Loucy (cell line): ENCODE data around the gene WASHC1.
"Not testable (repeated sequence)": the region's sequence is repeated elsewhere in the genome, so short reads cannot be mapped to it uniquely, and the experiment has no call there.

Source experiments
- CTCF ChIP-seq: fragments of 200-600 bp; sonication (generic); conservative IDR thresholded peaks from 2 replicates; pipeline ENCODE4 v1.5.1; 2014; ENCODE audit warnings: mild to moderate bottlenecking, antibody characterized with exemption, low read length
- EZH2phosphoT487 ChIP-seq: fragments of 200-600 bp; IDR thresholded peaks from 2 replicates; pipeline ENCODE4 v1.6.1; 2018; ENCODE audit warnings: antibody characterized with exemption, mild to moderate bottlenecking, moderate library complexity, borderline replicate concordance

GRCh38 chr9:73900-74525 is 44.8 kb upstream of the WASHC1 start:
- not testable (repeated sequence) for TF ChIP-seq CTCF, EZH2phosphoT487
